K562 (cell line): ENCODE data around the gene HSPA1L.

Experiments used
- ATF1 ChIP-seq, 2 experiments: fragments of 450-650 bp in 1 of 2; IDR thresholded peaks; 2 replicates each; pipeline ENCODE4 v1.6.1; 2016; ENCODE audit warnings: missing compliant biosample characterization in 1 of 2, missing genetic modification characterization in 1 of 2
- ATF3 ChIP-seq, 2 experiments: fragments of 450-650 bp in 1 of 2; sonication (generic) in 1 of 2; formaldehyde crosslinking in 1 of 2; IDR thresholded peaks in 1 of 2; conservative IDR thresholded peaks in 1 of 2; 2 replicates each; pipeline versions ENCODE4 v1.6.1 to v1.8.1; 2016 to 2023; ENCODE audit warnings: mild to moderate bottlenecking in 2 of 2, moderate library complexity in 2 of 2, inconsistent platforms in 1 of 2, missing genetic modification reagents in 1 of 2
- BHLHE40 ChIP-seq: IDR thresholded peaks from 2 replicates; pipeline ENCODE4 v1.6.1; 2011; ENCODE audit warnings: low read length, improper control_type of control experiment
- CHD4 ChIP-seq: fragments of 200-600 bp; sonication (generic); IDR thresholded peaks from 3 replicates; pipeline ENCODE4 v1.6.1; 2012; ENCODE audit warnings: low read depth, mild to moderate bottlenecking, mixed read lengths, low read length, inconsistent platforms; ENCODE audit not compliant: insufficient read depth, insufficient replicate concordance, poor library complexity, severe bottlenecking
- CTCF ChIP-seq, 3 experiments: IDR thresholded peaks in 2 of 3; conservative IDR thresholded peaks in 1 of 3; 2 replicates each; pipeline ENCODE4 v1.5.1; 2011 to 2012; ENCODE audit warnings: low read length in 3 of 3, mild to moderate bottlenecking in 3 of 3, control low read depth in 2 of 3, improper control_type of control experiment in 1 of 3, inconsistent platforms in 1 of 3, low read depth in 1 of 3, mixed read lengths in 1 of 3, moderate library complexity in 1 of 3; ENCODE audit not compliant: insufficient read depth in 2 of 3
- E2F5 ChIP-seq: sonication (generic); formaldehyde crosslinking; IDR thresholded peaks from 2 replicates; pipeline ENCODE4 v1.8.0; 2022; ENCODE audit warnings: mild to moderate bottlenecking, missing genetic modification reagents
- MAFF ChIP-seq: IDR thresholded peaks from 2 replicates; pipeline ENCODE4 v1.6.1; 2012; ENCODE audit warnings: low read length, improper control_type of control experiment
- PML ChIP-seq: IDR thresholded peaks from 2 replicates; pipeline ENCODE4 v1.6.1; 2012; ENCODE audit warnings: low read length, inconsistent platforms
- POLR2A ChIP-seq: fragments of 450-650 bp; conservative IDR thresholded peaks from 2 replicates; pipeline ENCODE4 v1.6.1; 2016
- RAD51 ChIP-seq: fragments of 450-650 bp; IDR thresholded peaks from 2 replicates; pipeline ENCODE4 v1.7.1; 2016; ENCODE audit warnings: low read depth, mild to moderate bottlenecking, borderline replicate concordance
- REST ChIP-seq, 2 experiments: fragments of 450-650 bp; formaldehyde crosslinking in 1 of 2; IDR thresholded peaks; 2 replicates each; pipeline versions ENCODE4 v1.4.0 to v1.6.1; 2014 to 2020; ENCODE audit warnings: mild to moderate bottlenecking in 2 of 2, borderline replicate concordance in 1 of 2, low read depth in 1 of 2
- ZNF274 ChIP-seq: IDR thresholded peaks from 2 replicates; pipeline ENCODE4 v1.6.1; 2011; ENCODE audit warnings: low read depth, mild to moderate bottlenecking, low read length, moderate library complexity, borderline replicate concordance

GRCh38 chr6:31781244-31782125, 33.6 kb downstream of the HSPA1L start:
- TF ChIP-seq REST (IDR thresholded peaks at IDR 0.05; ENCODE audit: borderline replicate concordance): no peak
- TF ChIP-seq REST (CRISPR knock-in tag; IDR thresholded peaks at IDR 0.05; ENCODE audit: low read depth): no peak
- TF ChIP-seq POLR2A: peak; percentile 39; the same call in 1 of the 2 replicates
- TF ChIP-seq MAFF: no peak
- TF ChIP-seq ATF1 (CRISPR knock-in tag; IDR thresholded peaks at IDR 0.05): no peak
- TF ChIP-seq ATF1 (tag; IDR thresholded peaks at IDR 0.05): no peak
- TF ChIP-seq CTCF (IDR thresholded peaks at IDR 0.05 in 2 of 3, conservative IDR thresholded peaks at IDR 0.05 in 1 of 3; ENCODE audit: insufficient read depth in 2 of 3, low read depth in 1 of 3, low read length in 3 of 3): no peak
- TF ChIP-seq ZNF274: no peak
- TF ChIP-seq RAD51: no peak
- TF ChIP-seq CHD4: no peak
- no peak for TF ChIP-seq ATF3 (IDR thresholded peaks at IDR 0.05)
- no peak for TF ChIP-seq ATF3 (CRISPR knock-in tag; conservative IDR thresholded peaks at IDR 0.05)
- no peak for TF ChIP-seq BHLHE40
- no peak for TF ChIP-seq E2F5 (CRISPR knock-in tag)
- TF ChIP-seq PML: 0 out of 2 replicates have a peak, but pooled peaks have one; percentile 15
